GM06990 (cell line): ENCODE data around the gene EIF4G3.

Experiments used
- DNase-seq: peaks from one replicate; pipeline ENCODE4 v3.0.0-alpha.2; 2011; ENCODE audit not compliant: insufficient read length; ENCODE audit errors: extremely low read depth
- H3K27me3 ChIP-seq: replicated peaks from 2 replicates; pipeline ENCODE4 v1.6.0; 2011; ENCODE audit warnings: low read length; ENCODE audit not compliant: control insufficient read depth, insufficient read depth
- H3K36me3 ChIP-seq: 2 replicates; pipeline ENCODE4 v1.5.1; 2011; ENCODE audit warnings: low read length; ENCODE audit not compliant: control insufficient read depth, insufficient read depth
- H3K4me3 ChIP-seq: replicated peaks from 2 replicates; pipeline ENCODE4 v1.5.1; 2011; ENCODE audit warnings: low read depth, mild to moderate bottlenecking, control low read depth, low read length
- CTCF ChIP-seq: IDR thresholded peaks from 2 replicates; pipeline ENCODE4 v1.5.1; 2011; ENCODE audit warnings: low read length, control low read depth, mild to moderate bottlenecking, inconsistent platforms; ENCODE audit not compliant: insufficient read depth, poor library complexity, severe bottlenecking

EIF4G3 gene

GRCh38 chr1:20849100-20849499 is 327.6 kb downstream of the EIF4G3 start:
- H3K27me3 ChIP-seq = no peaks in the 10 kb centered on the region
- H3K4me3 ChIP-seq = no peak overlapping the region
- TF ChIP-seq CTCF = no peak
- H3K36me3 ChIP-seq = peaks cover 8% of the 10 kb centered on the region
- DNase-seq = no peak

GRCh38 chr1:20848162-20848561 is 328.5 kb downstream of the EIF4G3 start:
- H3K4me3 ChIP-seq = no peak overlapping the region
- no peak for TF ChIP-seq CTCF
- no peaks in the 10 kb centered on the region for H3K27me3 ChIP-seq
- peaks cover 8% of the 10 kb centered on the region for H3K36me3 ChIP-seq
- DNase-seq = no peak

GRCh38 chr1:20847611-20848080 is 329.1 kb downstream of the EIF4G3 start:
- TF ChIP-seq CTCF = no peak
- no peak for DNase-seq

GRCh38 chr1:20846461-20847374 is 330.0 kb downstream of the EIF4G3 start:
- H3K4me3 ChIP-seq = no peak overlapping the region

More at GRCh38 chr1:20847611-20848080, 329.1 kb downstream of the EIF4G3 start:
- peaks cover 6% of the 10 kb centered on the region for H3K36me3 ChIP-seq
- no peak overlapping the region for H3K4me3 ChIP-seq
- H3K27me3 ChIP-seq = no peaks in the 10 kb centered on the region

GRCh38 chr1:20840731-20841130 is 336.0 kb downstream of the EIF4G3 start:
- no peak for TF ChIP-seq CTCF
- no peak for DNase-seq
- Histone ChIP-seq H3K36me3 (no peaks in the 10 kb centered on the region; the same call in 1 of the 2 replicates), H3K27me3 (no peaks in the 10 kb centered on the region), H3K4me3 (no peak overlapping the region)

More at GRCh38 chr1:20846461-20847374, 330.0 kb downstream of the EIF4G3 start:
- Histone ChIP-seq H3K27me3 (no peaks in the 10 kb centered on the region), H3K36me3 (peaks cover 6% of the 10 kb centered on the region)
- DNase-seq = no peak
- no peak for TF ChIP-seq CTCF
